GM12892 (cell line): ENCODE data around the gene ATP8B4.

Source experiments
- POLR2A ChIP-seq: IDR thresholded peaks from 2 replicates; pipeline ENCODE4 v1.6.1; 2011; ENCODE audit warnings: low read depth, low read length, control low read depth
- POLR2AphosphoS5 ChIP-seq: IDR thresholded peaks from 2 replicates; pipeline ENCODE4 v1.6.1; 2011; ENCODE audit warnings: low read depth, low read length, control low read depth
- TAF1 ChIP-seq: IDR thresholded peaks from 2 replicates; pipeline ENCODE4 v1.6.1; 2011; ENCODE audit warnings: low read depth, mild to moderate bottlenecking, control low read depth, low read length, borderline replicate concordance

GRCh38 chr15:50150349-50150748, 31.3 kb upstream of the ATP8B4 start:
- TF ChIP-seq POLR2A = no peak
- TF ChIP-seq TAF1 = no peak
- TF ChIP-seq POLR2AphosphoS5 = no peak
